ENCODE results near the gene RRN3.
"Not testable (repeated sequence)": the region's sequence is repeated elsewhere in the genome, so short reads cannot be mapped to it uniquely, and the experiment has no call there.

RRN3 gene

GRCh38 chr16:15028801-15029698 lies 65.0 kb downstream of the RRN3 start:
- peak in 7 of 58 donors; percentile 7 to 55 (median 18) for DNase-seq

- not testable (repeated sequence) for DNase-seq
Measured at GRCh38 chr16:15028345-15028715, 65.7 kb downstream of the RRN3 start.

- peak in 2 of 58 donors; percentile 4 to 14 for DNase-seq
Measured at GRCh38 chr16:15027503-15028344, 66.3 kb downstream of the RRN3 start.

- not testable (repeated sequence) for DNase-seq
Measured at GRCh38 chr16:15027051-15027450, 67.0 kb downstream of the RRN3 start.

GRCh38 chr16:15025234-15025951 lies 68.7 kb downstream of the RRN3 start:
- not testable (repeated sequence) for DNase-seq

GRCh38 chr16:15024858-15025199 lies 69.2 kb downstream of the RRN3 start:
- not testable (repeated sequence) for DNase-seq

GRCh38 chr16:15023381-15024077 lies 70.5 kb downstream of the RRN3 start:
- not testable (repeated sequence) for DNase-seq

GRCh38 chr16:15022194-15022593 lies 71.9 kb downstream of the RRN3 start:
- peak in 7 of 58 donors; percentile 8 to 33 (median 18) for DNase-seq

GRCh38 chr16:15021429-15021828 lies 72.6 kb downstream of the RRN3 start:
- DNase-seq = not testable (repeated sequence)

- DNase-seq = peak in 5 of 58 donors; percentile 8 to 53 (median 14)
Measured at GRCh38 chr16:15016951-15017580, 77.0 kb downstream of the RRN3 start.

GRCh38 chr16:15016354-15016753 lies 77.7 kb downstream of the RRN3 start:
- DNase-seq = not testable (repeated sequence)

GRCh38 chr16:15015671-15016070 lies 78.4 kb downstream of the RRN3 start:
- DNase-seq = not testable (repeated sequence)

GRCh38 chr16:15012941-15013340 lies 81.1 kb downstream of the RRN3 start:
- not testable (repeated sequence) for DNase-seq

Measured in anterior cingulate cortex (tissue), 58 donors.